ENCODE results near the gene ADI1.
"Not testable (repeated sequence)": the region's sequence is repeated elsewhere in the genome, so short reads cannot be mapped to it uniquely, and the experiment has no call there.

Gene ADI1

DNA sequence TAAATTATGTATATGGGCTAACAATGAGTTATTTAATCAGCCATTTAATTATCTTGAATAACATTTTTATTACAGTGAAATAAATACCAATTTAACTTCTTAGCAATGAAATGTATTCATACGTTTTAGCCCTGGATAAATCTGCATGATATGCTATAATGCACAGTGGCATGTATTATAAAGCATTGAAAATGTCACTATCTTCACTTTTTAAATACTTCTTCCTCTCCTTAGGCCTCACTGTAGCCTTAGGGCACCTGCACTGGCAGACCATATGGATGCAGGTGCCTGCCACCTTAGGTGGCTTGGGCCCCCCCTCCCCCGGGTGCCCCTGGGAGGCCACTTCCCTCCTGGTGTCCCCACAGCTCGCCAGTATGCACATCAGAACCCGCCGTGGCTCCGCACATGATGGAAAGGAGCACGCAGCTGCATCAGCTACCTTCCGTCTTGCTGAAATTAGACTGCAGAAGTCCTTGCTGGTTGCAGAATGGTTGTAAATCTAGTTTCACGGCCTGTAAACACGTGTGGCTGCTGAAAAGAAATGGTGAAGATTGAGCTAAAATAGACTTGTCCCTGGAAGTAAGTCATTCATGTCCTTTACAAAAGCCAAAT, 56.7 kb downstream of the ADI1 start:
- DNase-seq (ENCODE audit: low read depth) = no peak

DNA sequence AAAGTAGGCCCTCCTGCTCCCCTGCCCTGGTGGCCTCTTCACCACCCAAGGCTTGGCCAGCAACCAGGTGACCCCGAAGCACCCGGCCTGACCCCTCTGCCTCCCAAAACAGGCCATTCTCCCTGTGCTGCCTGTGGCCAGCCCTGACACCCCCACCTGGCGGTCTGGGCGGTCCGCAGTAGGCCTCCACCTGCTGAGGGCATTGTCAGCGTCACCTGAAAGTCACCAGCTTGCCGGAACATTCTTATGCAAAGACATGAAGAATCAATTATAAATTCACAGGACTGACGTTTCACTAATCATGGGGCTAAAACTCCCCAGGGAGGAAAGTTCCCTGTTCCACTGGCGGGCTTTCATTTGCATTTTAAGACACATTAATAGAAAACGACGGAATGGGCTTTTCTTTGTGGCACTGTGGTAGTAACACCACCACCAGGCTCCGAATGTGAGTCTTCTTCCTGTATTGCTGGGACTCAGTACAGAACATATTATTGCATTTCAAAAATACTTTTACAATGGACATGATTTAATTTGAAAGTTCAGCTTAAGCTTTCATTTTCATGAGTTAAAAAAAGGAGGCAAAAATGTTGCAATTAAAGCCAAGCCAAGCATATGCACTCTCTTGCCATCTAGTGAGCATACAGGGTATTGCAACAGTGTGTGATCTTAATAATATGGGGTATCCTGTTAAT, 57.4 kb downstream of the ADI1 start:
- DNase-seq (ENCODE audit: low read depth) = no peak

DNA sequence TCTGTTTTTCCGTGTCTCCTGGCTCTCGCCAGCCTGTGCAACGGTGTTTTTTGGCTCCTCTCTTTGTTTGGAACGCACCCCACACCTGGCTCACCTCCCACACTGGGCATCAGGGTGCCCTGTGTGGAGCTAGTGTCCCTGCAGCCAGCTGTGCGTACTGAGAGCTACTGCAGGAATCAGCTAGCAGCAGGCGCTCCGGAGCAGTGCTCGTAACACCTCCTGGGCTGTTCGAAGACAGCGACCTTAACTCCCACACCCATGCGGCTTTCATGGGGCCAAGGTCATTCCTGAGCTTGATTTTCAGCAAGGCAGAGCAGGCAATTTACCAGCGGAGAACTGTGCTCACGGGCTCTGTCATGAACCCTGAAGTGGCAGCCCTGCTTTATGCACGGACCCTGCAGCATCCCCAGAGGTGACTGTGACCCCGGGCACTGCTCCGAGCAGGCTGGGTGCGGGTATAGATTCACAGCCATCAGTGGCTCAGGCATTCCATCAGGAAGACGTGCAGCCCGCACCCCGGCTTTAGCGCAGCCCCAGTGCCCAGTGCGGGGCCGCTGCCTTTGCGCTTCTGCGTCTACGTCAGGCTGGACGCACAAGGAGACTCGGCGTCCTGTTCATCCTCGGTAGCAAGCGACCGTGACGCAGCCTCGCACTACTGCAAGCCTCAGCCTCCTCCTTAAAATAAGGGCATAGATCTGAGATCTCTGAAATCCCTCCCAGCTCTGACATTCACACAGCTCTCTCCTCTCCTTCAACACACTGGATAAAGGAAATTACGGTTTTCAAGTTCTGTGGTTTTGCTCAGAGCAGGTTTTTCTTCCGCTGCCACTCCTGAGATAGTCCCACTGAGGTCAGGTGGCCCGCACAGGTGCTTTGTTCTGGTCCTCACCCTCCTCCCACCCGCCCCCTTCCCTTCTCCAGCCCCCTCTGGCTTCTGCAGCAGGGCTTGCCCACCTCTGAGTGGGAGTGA, 58.2 kb downstream of the ADI1 start:
- no peak for DNase-seq (ENCODE audit: low read depth)

DNA sequence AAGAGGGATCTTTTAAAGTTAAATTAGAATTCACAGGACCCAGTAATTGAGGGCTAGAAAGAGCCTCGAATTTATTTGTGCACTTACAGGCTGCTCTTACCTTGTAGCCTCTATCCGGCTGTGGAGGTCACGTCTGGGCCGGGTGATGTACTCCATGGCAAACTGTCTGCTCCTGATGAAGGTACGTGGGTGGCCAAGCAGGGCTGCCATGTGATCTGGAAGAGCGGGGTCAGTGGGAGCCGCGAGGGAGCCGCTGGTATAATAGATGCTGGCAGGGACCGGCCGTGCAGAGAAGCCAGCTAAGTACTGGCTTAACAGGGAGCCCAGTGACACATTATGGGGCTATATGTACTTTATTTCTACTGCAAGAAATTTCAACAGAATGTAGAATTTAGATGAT, 59.2 kb downstream of the ADI1 start:
- no peak for DNase-seq (ENCODE audit: low read depth)

DNA sequence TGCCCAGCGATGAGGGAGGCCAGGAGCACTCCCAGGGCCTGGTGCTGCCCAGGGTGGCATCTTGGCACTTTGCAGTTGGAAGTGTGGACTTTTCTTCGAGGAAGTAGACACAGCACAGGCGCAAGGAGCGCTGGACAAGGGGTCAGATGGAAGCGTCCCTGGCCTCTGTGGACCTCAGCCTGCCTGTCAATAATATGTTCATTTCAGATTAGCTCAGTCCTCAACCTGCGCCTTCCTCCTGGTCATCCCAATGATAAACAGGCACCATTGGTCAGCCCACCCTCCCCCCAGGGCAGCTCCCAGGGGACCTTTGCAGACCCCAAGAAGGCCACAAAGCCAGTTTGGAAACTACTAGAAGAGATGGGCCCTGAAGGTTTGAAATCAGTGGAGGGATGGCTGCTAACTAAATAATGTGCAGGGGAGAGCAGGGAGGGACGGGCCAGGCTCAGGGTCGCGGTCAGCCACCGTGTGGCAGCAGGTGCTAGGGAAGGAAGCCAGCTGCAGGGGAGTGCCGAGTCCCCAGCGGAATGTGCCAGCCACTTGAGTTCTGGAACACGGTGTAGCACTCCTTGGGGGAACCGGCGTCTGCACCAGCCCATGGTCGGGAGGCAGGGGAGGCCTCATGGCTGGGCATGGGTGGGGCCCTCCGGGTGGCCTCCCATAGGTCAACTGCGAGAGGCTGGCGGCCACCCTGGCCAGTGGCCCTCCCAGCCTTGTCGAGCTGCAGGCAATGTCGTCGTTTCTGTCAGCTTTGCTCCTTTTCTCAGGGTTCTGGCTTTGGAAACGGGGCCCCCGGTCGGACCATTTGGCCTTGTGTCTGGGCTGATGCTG, 59.9 kb downstream of the ADI1 start:
- DNase-seq (ENCODE audit: low read depth) = no peak

DNA sequence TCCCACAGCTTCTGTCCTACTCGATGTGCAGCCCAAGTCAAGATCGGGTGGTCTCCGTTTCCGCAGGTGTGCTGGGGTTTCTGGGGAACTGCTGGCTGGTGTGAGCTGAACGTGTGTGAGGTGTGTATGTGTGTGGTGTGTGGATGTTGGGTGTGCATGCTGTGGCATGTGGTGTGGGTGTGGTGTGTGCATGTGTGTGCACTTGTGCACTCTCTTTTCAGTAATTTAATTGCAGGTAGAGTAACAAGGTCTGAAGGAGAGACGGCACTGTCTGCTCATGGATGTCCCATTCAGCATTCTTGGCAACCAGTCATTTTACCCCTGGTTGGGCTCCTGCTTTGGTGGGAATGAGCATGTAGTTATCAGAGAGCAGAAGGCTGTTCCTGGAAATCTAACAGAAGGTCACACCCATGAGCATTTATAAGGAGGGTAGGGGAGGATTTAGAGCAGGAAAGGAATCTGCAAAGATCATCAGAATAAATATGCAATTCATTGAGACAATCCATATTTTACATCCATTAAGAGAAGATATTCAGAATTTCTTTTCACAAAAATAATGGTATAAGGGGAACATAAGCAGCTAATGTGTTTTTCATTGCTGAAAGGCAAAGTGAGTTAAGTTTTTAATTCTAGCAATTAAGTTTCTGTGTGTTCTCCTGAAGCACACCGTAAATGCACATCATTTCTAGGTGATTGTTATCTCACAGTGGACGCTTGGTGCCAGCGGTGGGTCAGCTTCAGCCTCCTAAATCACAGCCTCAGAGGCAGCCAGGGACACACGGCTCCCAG, 60.7 kb downstream of the ADI1 start:
- no peak for DNase-seq (ENCODE audit: low read depth)

DNA sequence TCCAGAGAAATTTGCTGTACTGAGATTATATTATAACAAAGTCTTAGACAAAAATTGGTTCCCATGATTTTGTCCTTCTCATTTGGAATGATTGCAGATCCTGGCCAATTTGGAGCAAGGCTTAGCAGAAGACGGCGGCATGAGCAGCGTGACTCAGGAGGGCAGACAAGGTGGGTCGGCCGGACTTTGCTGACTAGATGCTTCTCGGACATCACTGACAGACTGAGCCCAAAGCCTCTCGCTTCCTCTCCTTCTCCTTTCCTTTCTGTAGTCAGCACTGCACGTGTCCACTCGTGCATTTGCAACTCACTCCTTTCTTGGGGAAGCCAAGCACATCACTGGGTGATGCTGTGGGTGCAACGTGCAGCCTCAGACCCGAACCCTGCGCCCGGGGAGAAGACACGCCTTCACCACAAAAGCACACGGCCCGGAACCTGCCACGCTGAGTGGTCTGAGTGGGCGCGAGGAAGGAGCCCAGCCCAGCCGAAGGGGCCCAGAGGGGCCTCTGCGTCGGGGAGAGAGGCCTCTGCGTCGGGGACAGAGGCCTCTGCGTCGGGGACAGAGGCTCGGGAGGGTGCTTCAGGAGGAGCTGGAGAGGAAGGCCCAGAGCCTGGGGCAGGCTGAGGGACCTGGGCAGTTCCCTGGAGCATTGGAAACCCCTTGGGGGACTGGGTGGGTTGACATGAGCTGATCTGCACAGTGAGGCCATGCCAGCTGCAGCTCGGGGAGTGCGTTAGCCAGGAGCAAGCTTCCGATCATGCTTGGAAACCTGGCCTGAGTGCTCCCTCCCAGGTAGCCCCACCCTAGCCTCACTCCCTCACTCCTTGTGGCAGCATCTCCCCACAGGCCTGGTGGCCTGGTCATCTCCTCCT, 61.6 kb downstream of the ADI1 start:
- DNase-seq (ENCODE audit: low read depth) = no peak

DNA sequence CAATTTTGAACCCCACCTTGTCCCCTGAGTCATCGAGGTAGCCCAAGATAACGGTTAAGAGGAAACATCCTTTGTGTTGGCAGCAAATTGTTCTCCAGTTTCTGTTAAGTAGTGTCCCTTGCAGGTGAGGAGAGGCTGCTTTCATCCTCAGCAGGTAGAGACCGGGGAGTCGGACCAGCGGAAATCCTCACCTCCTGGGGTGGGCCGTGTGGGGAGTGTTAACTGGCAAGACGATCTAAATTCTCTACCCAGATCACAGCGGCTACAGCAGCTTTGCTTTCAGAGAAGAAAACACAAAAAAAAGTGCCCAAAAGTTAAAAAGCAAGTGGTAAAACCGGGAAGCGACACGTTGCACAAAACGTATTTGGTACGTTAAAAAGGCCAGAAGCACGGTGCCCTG, 63.2 kb downstream of the ADI1 start:
- no peak for DNase-seq (ENCODE audit: low read depth)

DNA sequence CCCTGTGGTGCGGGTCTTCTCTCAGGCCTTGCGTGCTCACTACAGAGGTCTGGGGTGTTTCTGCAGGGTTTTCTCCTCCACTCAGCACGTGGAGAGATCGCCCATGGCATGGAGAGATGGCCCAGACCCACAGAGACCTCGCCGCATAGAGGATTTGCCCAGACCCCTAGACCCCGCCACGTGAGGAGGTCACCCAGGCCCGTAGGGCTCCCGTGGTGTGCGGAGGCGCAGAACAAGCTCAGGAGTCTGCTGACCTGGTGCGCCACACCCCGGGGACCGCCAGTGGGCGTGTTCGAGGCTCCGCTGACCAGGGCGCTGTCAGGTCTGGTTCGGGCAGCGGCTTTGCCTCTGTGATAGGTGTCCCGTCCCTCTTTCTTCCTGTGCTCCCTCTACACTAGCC, 64.5 kb downstream of the ADI1 start:
- DNase-seq (ENCODE audit: low read depth) = no peak

DNA sequence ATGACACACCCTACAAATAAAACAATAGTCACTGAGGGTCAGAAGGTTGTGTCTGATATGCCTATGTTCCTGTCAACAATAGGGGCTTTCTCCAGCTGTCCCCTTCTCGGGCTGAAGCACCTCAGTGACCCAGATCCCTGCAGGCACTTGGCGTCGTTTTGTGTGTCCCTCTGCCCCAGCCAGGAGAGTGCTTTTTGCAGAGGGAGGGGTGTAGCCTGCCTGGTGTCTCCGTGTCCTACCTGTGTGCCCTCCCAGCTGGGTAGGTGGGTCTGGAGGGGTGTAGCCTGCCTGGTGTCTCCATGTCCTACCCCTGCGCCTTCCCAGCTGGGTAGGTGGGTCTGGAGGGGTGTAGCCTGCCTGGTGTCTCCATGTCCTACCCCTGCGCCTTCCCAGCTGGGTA, 65.3 kb downstream of the ADI1 start:
- DNase-seq (ENCODE audit: low read depth) = not testable (repeated sequence)

DNA sequence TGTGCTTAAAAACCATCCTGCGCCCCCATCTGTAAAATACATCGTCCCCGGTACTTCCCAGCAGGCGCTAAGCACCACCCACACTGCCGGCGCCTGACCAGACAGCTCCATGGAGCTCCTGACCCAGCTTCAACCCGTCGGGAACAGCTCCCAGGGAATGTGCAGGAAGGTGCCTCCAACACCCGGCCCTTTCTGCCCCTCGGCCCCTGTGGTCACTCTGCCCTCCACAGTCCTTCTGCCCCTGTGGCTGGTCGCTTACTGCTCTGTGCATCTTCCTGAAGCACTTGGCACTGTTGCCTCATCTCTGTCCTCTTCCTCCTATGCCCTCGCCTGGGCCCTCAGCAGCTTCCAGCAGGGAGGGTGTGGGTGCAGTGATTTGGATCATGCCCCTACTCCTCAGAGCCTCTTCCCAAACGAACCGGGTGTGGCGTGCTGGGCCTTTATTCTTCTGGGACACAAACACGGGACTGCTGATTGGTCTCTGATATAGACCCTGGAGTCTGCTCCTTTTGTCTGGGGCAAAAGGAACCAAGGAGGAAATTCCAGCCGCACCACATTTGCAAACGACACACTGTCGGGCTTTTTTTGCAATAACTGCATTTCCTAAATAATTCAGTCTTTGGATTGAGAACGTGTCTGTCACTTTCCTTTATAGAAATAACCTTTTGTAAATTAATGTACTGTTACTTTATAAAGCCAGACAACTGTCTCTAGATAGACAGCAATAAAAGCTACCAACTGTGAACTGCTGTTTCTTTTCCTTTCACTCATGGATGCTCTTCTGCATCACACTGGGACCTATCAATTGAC, 65.9 kb downstream of the ADI1 start:
- DNase-seq (ENCODE audit: low read depth) = no peak

DNA sequence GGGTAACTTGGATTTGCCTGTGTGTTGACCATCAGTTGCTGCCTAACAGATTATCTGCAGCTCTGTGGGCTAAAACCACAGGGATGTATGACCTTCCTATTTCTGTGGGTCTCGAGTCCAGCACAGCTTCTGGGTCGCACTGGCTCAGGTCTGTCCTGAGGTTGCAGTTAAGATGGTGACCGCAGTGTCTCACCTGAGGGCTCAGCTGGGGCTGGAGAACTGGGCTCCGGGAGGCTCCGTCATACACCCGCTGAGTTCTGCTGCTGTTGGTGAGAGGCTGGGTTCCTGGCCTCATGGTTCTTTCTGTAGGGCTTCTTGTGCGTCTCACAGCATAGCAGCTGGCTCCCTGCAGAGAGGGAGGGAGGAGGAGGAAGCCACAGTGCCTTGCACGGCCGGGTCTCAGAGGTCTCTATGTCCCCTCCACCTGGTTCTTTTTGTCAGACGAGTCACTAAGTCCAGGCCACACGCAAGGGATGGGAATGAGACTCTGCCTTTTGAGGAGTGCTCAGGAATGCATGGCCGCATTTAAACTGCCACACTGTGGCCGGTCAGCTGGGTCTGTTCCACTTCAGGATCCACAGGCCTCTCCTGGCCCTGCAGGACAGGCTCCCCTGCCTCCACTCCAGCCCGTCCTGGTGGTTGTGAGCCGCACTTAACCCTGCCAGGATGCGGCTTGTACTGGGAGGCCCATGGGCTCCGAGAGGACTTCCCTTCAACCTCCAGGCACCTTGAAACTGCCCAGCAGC, 67.2 kb downstream of the ADI1 start:
- DNase-seq (ENCODE audit: low read depth) = no peak

DNA sequence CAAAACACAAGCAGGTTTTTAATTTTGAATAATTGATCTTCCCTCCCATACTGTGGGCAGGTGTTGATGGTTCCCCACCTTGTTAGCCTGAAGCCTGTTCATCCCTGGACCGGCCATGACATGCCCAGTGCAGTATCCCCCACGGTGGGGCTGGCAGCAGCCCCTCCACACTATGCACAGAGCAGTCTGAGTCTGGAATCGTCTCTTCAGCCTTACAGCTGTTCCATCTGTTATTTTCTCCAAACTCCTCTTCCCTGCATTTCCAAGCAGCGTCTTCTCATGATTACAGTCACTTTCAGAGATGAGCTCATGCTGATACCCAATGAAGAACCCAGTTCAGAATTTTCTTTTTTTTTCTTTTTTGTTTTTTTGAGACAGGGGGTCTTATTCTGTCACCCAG, 68.2 kb downstream of the ADI1 start:
- DNase-seq (ENCODE audit: low read depth) = no peak

DNA sequence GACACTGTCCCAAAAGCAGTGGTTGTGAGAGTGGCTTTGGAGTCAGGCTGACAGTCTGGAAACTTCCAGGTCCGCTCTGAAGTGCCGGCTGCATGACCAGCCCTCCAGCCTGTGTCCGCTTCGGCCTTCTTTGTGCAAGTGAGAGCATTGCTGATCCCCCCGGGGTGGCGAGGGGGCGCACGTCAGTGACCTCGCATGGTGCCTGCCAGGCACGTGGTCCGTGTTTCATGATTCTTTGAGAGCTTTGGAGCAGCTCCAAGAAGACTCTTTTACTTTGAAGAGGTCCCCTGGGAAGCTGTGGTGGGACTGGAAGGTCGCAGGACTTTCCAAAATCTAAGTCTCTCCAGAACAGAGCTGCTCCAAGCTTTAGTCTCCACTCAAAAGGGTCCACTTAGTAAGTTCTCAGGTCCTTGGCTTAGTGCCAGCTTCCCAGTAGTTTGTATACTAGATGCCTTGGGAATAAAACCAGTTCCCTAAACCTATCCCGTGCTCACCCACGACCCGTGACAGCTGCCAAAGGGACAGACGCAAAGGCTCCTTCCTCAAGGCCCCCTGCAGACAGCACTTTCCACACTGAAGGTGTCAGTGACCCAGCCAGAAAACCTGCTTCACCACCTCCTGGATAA, 68.8 kb downstream of the ADI1 start:
- no peak for DNase-seq (ENCODE audit: low read depth)

DNA sequence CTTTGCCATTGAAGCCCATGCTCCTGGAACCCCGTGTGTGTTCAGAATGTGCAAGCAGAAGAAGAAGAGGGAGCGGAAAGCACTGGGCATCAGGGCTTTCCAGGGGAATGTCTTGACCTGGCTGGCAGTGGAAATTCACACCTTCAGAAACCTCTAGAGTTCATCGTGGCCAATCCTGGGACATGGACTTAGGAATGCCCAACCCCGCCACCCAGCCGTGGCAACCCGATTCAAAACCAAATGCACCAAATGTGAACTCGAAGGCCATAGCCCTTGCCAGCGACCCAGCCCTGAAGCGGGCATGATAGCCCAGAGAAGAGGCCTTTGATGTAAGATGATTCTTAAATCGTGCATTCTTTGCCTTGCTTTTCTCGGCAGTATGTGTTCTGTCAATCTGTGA, 69.4 kb downstream of the ADI1 start:
- no peak for DNase-seq (ENCODE audit: low read depth)

DNA sequence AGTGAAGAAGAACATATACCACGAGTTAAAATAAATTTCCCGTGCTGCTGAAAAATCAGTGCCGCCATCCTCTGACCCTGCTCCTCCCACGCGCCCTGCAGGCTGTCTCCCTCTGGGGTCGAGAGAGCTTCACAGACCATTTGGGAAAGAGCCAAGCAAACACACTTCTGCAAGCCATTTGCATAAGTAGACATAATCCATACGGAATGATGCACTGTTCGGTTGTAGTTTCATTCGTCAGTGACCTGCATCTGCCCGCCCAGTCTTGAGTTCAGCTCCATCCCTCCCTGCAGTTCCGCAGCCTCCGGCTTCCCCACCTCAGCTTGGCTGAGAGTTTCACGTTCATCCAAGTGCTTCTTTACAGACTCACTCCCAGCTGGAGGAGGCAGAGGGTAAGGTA, 70.2 kb downstream of the ADI1 start:
- DNase-seq (ENCODE audit: low read depth) = no peak

DNA sequence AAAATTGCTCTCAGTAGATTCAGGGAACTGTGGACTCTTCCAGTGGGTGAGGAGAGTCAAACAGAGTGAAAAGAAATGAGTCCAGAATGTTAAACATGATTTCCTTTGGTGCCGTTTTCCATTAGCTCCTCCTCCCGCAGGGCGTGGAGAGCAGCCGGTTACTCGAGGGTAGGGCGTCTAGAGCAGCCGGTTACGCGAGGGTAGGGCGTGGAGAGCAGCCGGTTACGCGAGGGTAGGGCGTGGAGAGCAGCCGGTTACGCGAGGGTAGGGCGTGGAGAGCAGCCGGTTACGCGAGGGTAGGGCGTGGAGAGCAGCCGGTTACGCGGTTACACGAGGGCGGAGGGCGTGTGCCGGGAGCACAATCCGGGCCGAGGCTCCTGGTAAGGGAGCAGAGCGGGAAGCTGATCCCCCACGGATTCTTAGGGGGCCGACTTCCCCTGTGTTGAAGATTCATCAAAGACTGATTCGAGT, 70.9 kb downstream of the ADI1 start:
- not testable (repeated sequence) for DNase-seq (ENCODE audit: low read depth)

DNA sequence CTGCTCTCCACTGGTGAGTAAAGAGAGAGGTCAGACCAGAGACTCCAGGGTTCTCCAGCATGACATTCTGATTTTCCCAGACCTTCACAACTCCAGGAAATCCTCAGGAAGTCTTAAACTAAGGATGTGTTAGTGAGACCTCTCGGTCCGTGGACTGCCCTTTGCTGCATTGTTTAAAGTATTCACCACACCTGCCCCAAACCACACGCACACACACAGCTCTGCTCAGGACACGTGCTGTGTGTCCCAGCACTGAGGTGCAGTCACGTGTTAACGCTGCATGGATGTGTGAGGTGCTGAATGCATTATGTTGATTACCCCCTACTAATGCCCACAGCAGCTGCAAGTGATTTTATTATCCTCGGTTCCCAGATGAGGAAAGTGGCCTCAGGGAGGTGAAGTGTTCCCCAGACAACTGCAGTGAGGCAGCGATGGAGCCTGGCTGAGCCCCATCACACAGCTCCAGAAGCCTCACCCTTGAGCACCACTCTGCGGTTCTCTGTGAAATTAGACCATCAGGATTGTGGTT, 71.5 kb downstream of the ADI1 start:
- DNase-seq (ENCODE audit: low read depth) = no peak
